Smooth muscle cell (in vitro differentiated cells): Measurements from ENCODE around the gene TTC39A. TPM values are rescaled to one million over a fixed set of nuclear protein-coding genes. Genes with fewer than 3 reads are reported as not detected.

ENCODE experiments used
- DNase-seq: peaks from one replicate; lab custom pipeline; 2025; ENCODE audit not compliant: unreplicated experiment; lab: John Stamatoyannopoulos, UW
- H2AFZ ChIP-seq: fragments of 200-600 bp; sonication (generic); 2 replicates; pipeline ENCODE4 v1.6.0; 2016; ENCODE audit warnings: antibody characterized with exemption, low read depth, mild to moderate bottlenecking
- H3F3A ChIP-seq: fragments of 200-600 bp; sonication (generic); 2 replicates; pipeline ENCODE4 v1.6.0; 2017; ENCODE audit warnings: antibody characterized with exemption, low read depth
- H3K27ac ChIP-seq: fragments of 200-600 bp; sonication (generic); 2 replicates; pipeline ENCODE4 v1.5.1; 2016; ENCODE audit warnings: low read depth, mild to moderate bottlenecking
- H3K27me3 ChIP-seq: fragments of 200-600 bp; sonication (generic); 2 replicates; pipeline ENCODE4 v1.6.1; 2016; ENCODE audit warnings: low read depth, mild to moderate bottlenecking
- H3K36me3 ChIP-seq: fragments of 200-600 bp; sonication (generic); 2 replicates; pipeline ENCODE4 v1.5.1; 2016; ENCODE audit warnings: low read depth
- H3K4me1 ChIP-seq: fragments of 200-600 bp; sonication (generic); 2 replicates; pipeline ENCODE4 v1.5.1; 2016; ENCODE audit warnings: low read depth
- H3K4me2 ChIP-seq: fragments of 200-600 bp; sonication (generic); 2 replicates; pipeline ENCODE4 v1.6.0; 2016; ENCODE audit warnings: mild to moderate bottlenecking
- H3K4me3 ChIP-seq: fragments of 200-600 bp; sonication (generic); 2 replicates; pipeline ENCODE4 v1.5.1; 2016; ENCODE audit warnings: mild to moderate bottlenecking
- H3K79me2 ChIP-seq: fragments of 200-600 bp; sonication (generic); 2 replicates; pipeline ENCODE4 v1.6.0; 2016; ENCODE audit warnings: low read depth, mild to moderate bottlenecking
- H3K9ac ChIP-seq: fragments of 200-600 bp; sonication (generic); 2 replicates; pipeline ENCODE4 v1.6.0; 2016; ENCODE audit warnings: low read depth
- H3K9me3 ChIP-seq: fragments of 200-600 bp; sonication (generic); replicated peaks from 2 replicates; pipeline ENCODE4 v1.5.1; 2016; ENCODE audit warnings: low read depth
- H4K20me1 ChIP-seq: fragments of 200-600 bp; sonication (generic); 2 replicates; pipeline ENCODE4 v1.6.0; 2016; ENCODE audit warnings: low read depth
- CTCF ChIP-seq: fragments of 200-600 bp; sonication (generic); IDR thresholded peaks from 2 replicates; pipeline ENCODE4 v1.5.1; 2017; ENCODE audit warnings: borderline replicate concordance, mild to moderate bottlenecking, antibody characterized with exemption; ENCODE audit not compliant: insufficient read depth, poor library complexity, severe bottlenecking
- WGBS: methylation state at CpG from one replicate; pipeline ENCODE4 v1.1.7; 2016; ENCODE audit warnings: low lambda C conversion rate; 5-methylcytosine and 5-hydroxymethylcytosine counted together
- polyA plus RNA-seq: library from polyadenylated mRNA; unstranded; fragments of >200 nt; fragmentation: Nextera tagmentation; extraction: Ambion mirVana; gene quantifications from 2 replicates; pipeline ENCODE4 v1.2.1, GENCODE V29; 2016
- total RNA-seq: library from RNA; depleted of rRNA; stranded (reverse); fragments of >200 nt; gene quantifications from 2 replicates; pipeline ENCODE4 v1.2.3, GENCODE V29; 2014

TTC39A gene
- total and polyA plus RNA-seq, 2 experiments from 2014 or later, result 0.27 to 2.2 TPM

DNA sequence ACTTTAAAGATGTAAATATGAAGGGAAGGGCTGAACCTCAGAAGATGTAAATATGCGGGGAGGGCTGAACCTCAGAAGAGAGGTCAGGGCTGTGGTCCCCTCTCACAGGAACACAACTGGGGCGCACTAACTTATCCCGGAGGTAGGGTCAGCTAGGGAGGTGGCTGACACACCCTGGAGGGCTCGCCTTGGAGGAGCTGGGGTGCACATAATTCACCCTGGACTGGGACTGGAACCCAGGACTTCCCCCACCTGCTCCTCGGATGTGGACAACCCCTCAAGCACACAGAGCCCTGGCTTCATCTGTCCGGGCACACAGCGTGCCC lies 13.9 kb upstream of the TTC39A start:
- WGBS, result 81% methylated on average over 7 of the region's 7 CpGs
- no peaks in the 10 kb centered on the region for H3F3A ChIP-seq
- no peak overlapping the region for H3K27ac ChIP-seq
- H2AFZ ChIP-seq, result no peak overlapping the region
- no peak overlapping the region for H3K9ac ChIP-seq
- no peak for DNase-seq
- H3K4me2 ChIP-seq, result peak overlapping the region; percentile 78
- no peaks in the 10 kb centered on the region for H3K36me3 ChIP-seq
- H3K4me1 ChIP-seq, result no peaks in the 10 kb centered on the region
- peaks cover 42% of the 10 kb centered on the region for H3K27me3 ChIP-seq
- H3K9me3 ChIP-seq, result no peaks in the 10 kb centered on the region
- no peaks in the 10 kb centered on the region for H3K79me2 ChIP-seq
- H3K4me3 ChIP-seq, result no peak overlapping the region
- H4K20me1 ChIP-seq, result no peaks in the 10 kb centered on the region
- TF ChIP-seq CTCF, result no peak

DNA sequence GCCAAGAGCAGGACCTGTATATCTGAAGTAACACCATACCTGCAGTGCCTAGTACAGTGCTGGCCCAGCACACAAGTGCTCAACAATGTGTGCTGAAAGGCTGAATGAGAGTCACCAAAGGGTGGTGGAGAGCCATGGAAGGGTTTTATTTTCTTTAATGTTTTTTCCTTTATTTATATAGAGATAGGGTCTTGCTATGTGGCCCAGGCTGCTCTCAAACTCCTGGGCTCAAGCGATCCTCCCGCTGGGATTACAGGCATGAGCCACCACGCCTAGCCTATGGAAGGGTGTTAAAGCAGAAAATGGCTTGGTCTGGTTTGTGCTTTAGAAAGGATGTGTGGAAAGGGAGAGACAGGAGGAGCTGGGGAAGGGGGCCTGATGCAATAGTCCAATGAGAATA lies 13.3 kb upstream of the TTC39A start:
- H3K4me3 ChIP-seq, result no peak overlapping the region
- H3K4me2 ChIP-seq, result no peak overlapping the region
- H3F3A ChIP-seq, result no peaks in the 10 kb centered on the region
- H3K27ac ChIP-seq, result no peak overlapping the region
- H3K36me3 ChIP-seq, result no peaks in the 10 kb centered on the region
- no peaks in the 10 kb centered on the region for H3K4me1 ChIP-seq
- no peak overlapping the region for H2AFZ ChIP-seq
- TF ChIP-seq CTCF, result no peak
- H4K20me1 ChIP-seq, result no peaks in the 10 kb centered on the region
- DNase-seq, result no peak
- no peak overlapping the region for H3K9ac ChIP-seq
- H3K27me3 ChIP-seq, result peaks cover 42% of the 10 kb centered on the region
- H3K9me3 ChIP-seq, result no peaks in the 10 kb centered on the region
- WGBS, result 89% methylated on average over 3 of the region's 3 CpGs
- no peaks in the 10 kb centered on the region for H3K79me2 ChIP-seq

- Histone ChIP-seq H3K4me2 (no peak overlapping the region), H3K79me2 (no peaks in the 10 kb centered on the region), H3K9ac (no peak overlapping the region), H3K27ac (no peak overlapping the region), H3K27me3 (peaks cover 42% of the 10 kb centered on the region), H3F3A (no peaks in the 10 kb centered on the region), H2AFZ (no peak overlapping the region), H3K4me1 (no peaks in the 10 kb centered on the region), H4K20me1 (no peaks in the 10 kb centered on the region), H3K4me3 (no peak overlapping the region), H3K36me3 (no peaks in the 10 kb centered on the region), H3K9me3 (no peaks in the 10 kb centered on the region)
- TF ChIP-seq CTCF, result no peak
- DNase-seq, result no peak
- 91% methylated on average over 9 of the region's 9 CpGs for WGBS
These were observed 12.3 kb upstream of the TTC39A start for GRCh38 chr1:51342591-51343206.

DNA sequence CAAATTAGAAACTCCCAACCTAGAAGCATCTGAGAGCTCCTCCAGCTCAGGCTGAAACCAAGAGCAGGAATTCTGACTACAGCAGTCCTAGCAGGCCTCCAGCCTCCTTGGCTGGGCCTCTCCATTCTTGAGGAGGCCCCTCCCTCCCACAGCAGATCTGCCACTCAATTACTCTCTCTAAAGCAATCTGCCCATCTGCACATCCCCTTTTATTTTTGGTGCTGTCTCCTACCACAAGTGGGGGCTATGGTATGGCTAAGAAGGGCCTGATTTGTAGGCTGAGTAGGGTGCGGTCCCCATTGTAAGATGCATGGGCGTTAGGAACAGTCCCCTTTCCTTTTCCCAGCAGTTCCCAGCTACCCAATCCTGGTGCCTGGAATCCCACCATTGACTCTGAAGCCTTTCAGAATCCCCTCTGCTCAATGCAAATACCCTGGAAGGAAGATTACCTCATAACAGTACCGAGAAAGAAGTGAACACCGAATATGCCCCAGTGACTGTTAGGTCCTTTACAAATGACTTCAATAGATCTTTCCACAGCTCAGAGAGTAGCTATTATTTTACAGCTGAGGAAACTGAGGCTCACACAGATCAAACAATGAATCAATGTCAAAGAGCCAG lies 11.6 kb upstream of the TTC39A start:
- no peaks in the 10 kb centered on the region for H3F3A ChIP-seq
- no peaks in the 10 kb centered on the region for H3K79me2 ChIP-seq
- H4K20me1 ChIP-seq, result no peaks in the 10 kb centered on the region
- no peak overlapping the region for H3K4me3 ChIP-seq
- no peaks in the 10 kb centered on the region for H3K4me1 ChIP-seq
- 92% methylated on average over 4 of the region's 4 CpGs for whole genome bisulfite sequencing
- no peaks in the 10 kb centered on the region for H3K9me3 ChIP-seq
- peaks cover 42% of the 10 kb centered on the region for H3K27me3 ChIP-seq
- no peak for TF ChIP-seq CTCF
- no peak overlapping the region for H3K4me2 ChIP-seq
- no peak overlapping the region for H3K27ac ChIP-seq
- no peak for DNase-seq
- H2AFZ ChIP-seq, result no peak overlapping the region
- no peaks in the 10 kb centered on the region for H3K36me3 ChIP-seq
- no peak overlapping the region for H3K9ac ChIP-seq
